Body of pancreas (tissue), 4 donors: Measurements from ENCODE around the gene GATAD2A.

Source experiments
- POLR2A ChIP-seq, 3 donors: fragments of 450-650 bp; IDR thresholded peaks; one replicate each; pipeline ENCODE4 v1.6.1; 2016; ENCODE audit warnings: antibody characterized with exemption in 3 of 3, mild to moderate bottlenecking in 2 of 3
- TF ChIP-seq, protein P1 (sequence below), 7 experiments: fragments of 450-650 bp in 4 of 7; fragments of 200-600 bp in 3 of 7; sonication (generic) in 3 of 7; IDR thresholded peaks; one replicate each; pipeline ENCODE4 v1.5.1; 2016 to 2019; ENCODE audit warnings: antibody characterized with exemption in 7 of 7

DNA sequence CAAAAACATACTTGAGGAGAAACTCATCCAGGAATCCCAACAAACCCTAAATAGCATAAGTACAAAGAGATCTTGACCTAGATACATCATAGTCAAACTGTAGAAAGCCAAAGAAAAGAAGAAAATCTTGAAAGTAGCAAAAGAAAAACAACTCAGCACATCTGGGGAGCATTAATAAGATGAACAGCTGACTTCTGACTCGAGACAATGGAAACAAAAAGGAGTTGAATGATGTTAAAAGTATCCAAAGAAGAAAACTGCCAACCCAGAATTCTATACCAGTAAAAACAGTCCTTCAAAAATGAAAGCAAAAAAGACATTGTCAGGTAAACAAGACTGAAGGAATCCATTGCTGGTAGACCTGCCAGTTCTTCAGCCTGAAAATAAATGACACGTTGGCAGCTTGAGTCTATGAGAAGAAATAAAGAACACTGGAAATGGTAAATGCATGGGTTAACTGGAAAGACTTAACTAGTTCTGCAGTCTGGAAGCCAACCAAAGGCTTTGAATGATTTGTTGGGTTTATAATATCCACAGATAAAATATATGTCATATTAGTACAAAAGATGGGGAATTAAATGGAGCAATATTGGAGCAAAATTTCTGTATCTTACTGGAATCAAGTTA is 63.1 kb downstream of the GATAD2A start:
- TF ChIP-seq, protein P1, sequence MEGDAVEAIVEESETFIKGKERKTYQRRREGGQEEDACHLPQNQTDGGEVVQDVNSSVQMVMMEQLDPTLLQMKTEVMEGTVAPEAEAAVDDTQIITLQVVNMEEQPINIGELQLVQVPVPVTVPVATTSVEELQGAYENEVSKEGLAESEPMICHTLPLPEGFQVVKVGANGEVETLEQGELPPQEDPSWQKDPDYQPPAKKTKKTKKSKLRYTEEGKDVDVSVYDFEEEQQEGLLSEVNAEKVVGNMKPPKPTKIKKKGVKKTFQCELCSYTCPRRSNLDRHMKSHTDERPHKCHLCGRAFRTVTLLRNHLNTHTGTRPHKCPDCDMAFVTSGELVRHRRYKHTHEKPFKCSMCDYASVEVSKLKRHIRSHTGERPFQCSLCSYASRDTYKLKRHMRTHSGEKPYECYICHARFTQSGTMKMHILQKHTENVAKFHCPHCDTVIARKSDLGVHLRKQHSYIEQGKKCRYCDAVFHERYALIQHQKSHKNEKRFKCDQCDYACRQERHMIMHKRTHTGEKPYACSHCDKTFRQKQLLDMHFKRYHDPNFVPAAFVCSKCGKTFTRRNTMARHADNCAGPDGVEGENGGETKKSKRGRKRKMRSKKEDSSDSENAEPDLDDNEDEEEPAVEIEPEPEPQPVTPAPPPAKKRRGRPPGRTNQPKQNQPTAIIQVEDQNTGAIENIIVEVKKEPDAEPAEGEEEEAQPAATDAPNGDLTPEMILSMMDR (IDR thresholded peaks at IDR 0.05) = no peak
- no peak for TF ChIP-seq POLR2A (IDR thresholded peaks at IDR 0.05)
